SK-N-SH (cell line): ENCODE results near the gene RNF32. TPM values are rescaled to one million over a fixed set of nuclear protein-coding genes. Genes with fewer than 3 reads are reported as not detected.

Experiments used
- CTCF ChIA-PET: fragments of 300-600, 350-600 bp; formaldehyde crosslinking; extraction: SDS; loops from one replicate; lab custom pipeline; 2021; lab: Yijun Ruan, JAX
- POLR2A ChIA-PET: fragments of 350-600 bp; sonication (Branson Sonifier 250); formaldehyde crosslinking; extraction: SDS; loops from one replicate; lab custom pipeline; 2020; ENCODE audit warnings: antibody characterized with exemption, inconsistent platforms; lab: Yijun Ruan, JAX
- DNase-seq: peaks from one replicate; pipeline ENCODE4 v3.0.0; 2012
- H2AFZ ChIP-seq: fragments of 200-600 bp; sonication (generic); 2 replicates; pipeline ENCODE4 v1.8.1; 2016; ENCODE audit warnings: antibody characterized with exemption, mild to moderate bottlenecking, low read depth
- H3F3A ChIP-seq: fragments of 200-600 bp; sonication (generic); replicated peaks from 2 replicates; pipeline ENCODE3; 2016; ENCODE audit warnings: antibody characterized with exemption, mild to moderate bottlenecking; ENCODE audit not compliant: insufficient read depth
- H3K27ac ChIP-seq, 2 experiments: fragments of 200-500 bp in 1 of 2; fragments of 200-600 bp in 1 of 2; sonication (Bioruptor generic) in 1 of 2; sonication (generic), shearing (Covaris generic) in 1 of 2; 2 replicates each; pipeline versions ENCODE4 v1.5.1 to v1.6.1; 2014 to 2016; ENCODE audit warnings: low read depth in 2 of 2, inconsistent platforms in 1 of 2, low read length in 1 of 2, mild to moderate bottlenecking in 1 of 2, mixed read lengths in 1 of 2
- H3K27me3 ChIP-seq: fragments of 200-600 bp; sonication (generic), shearing (Covaris generic); 2 replicates; pipeline ENCODE4 v1.6.1; 2016; ENCODE audit warnings: mixed run types; ENCODE audit not compliant: insufficient read depth
- H3K36me3 ChIP-seq, 2 experiments: fragments of 200-500 bp in 1 of 2; fragments of 200-600 bp in 1 of 2; sonication (Bioruptor generic) in 1 of 2; sonication (generic) in 1 of 2; replicated peaks in 1 of 2; 2 replicates each; pipeline versions ENCODE3 to v1.5.1; 2014 to 2016; ENCODE audit warnings: low read length in 1 of 2, mild to moderate bottlenecking in 1 of 2; ENCODE audit not compliant: insufficient read depth in 2 of 2, control insufficient read depth in 1 of 2
- H3K4me1 ChIP-seq, 2 experiments: fragments of 200-500 bp in 1 of 2; fragments of 200-600 bp in 1 of 2; sonication (Bioruptor generic) in 1 of 2; sonication (generic), shearing (Covaris generic) in 1 of 2; 2 replicates each; pipeline versions ENCODE4 v1.5.1 to v1.6.1; 2014 to 2016; ENCODE audit warnings: low read depth in 1 of 2, low read length in 1 of 2, mixed run types in 1 of 2; ENCODE audit not compliant: insufficient read depth in 2 of 2, control insufficient read depth in 1 of 2
- H3K4me2 ChIP-seq: fragments of 200-600 bp; sonication (generic), shearing (Covaris generic); 2 replicates; pipeline ENCODE4 v1.6.1; 2017; ENCODE audit warnings: mixed run types
- H3K4me3 ChIP-seq, 2 experiments: fragments of 200-500 bp in 1 of 2; fragments of 200-600 bp in 1 of 2; sonication (Bioruptor generic) in 1 of 2; sonication (generic), shearing (Covaris generic) in 1 of 2; 2 replicates each; pipeline versions ENCODE4 v1.5.1 to v1.8.1; 2014 to 2016; ENCODE audit warnings: low read depth in 2 of 2, inconsistent platforms in 1 of 2, low read length in 1 of 2, mild to moderate bottlenecking in 1 of 2, mixed read lengths in 1 of 2, moderate library complexity in 1 of 2
- H3K79me2 ChIP-seq: fragments of 200-600 bp; sonication (generic); 2 replicates; pipeline ENCODE4 v1.8.1; 2017; ENCODE audit warnings: mild to moderate bottlenecking; ENCODE audit not compliant: insufficient read depth
- H3K9ac ChIP-seq: fragments of 200-600 bp; sonication (generic); 2 replicates; pipeline ENCODE4 v1.6.1; 2017; ENCODE audit warnings: mixed run types
- H3K9me2 ChIP-seq: fragments of 200-600 bp; sonication (generic); 2 replicates; pipeline ENCODE4 v1.6.1; 2017; ENCODE audit warnings: mixed run types
- H3K9me3 ChIP-seq: fragments of 200-600 bp; sonication (generic); 2 replicates; pipeline ENCODE4 v1.6.1; 2017; ENCODE audit warnings: mixed run types, mild to moderate bottlenecking, moderate library complexity
- H4K20me1 ChIP-seq: fragments of 200-600 bp; sonication (generic); 2 replicates; pipeline ENCODE4 v1.6.1; 2017; ENCODE audit warnings: mild to moderate bottlenecking, mixed run types; ENCODE audit not compliant: insufficient read depth
- EP300 ChIP-seq, 2 experiments: IDR thresholded peaks; 2 replicates each; pipeline versions ENCODE4 v1.4.0 to v1.6.1; 2012; ENCODE audit warnings: borderline replicate concordance in 1 of 2, low read depth in 1 of 2, low read length in 1 of 2
- EZH2phosphoT487 ChIP-seq: fragments of 200-600 bp; sonication (generic); IDR thresholded peaks from 2 replicates; pipeline ENCODE4 v1.6.1; 2017; ENCODE audit warnings: low read depth, mixed run types, mild to moderate bottlenecking, antibody characterized with exemption, moderate library complexity, borderline replicate concordance
- FOXJ3 ChIP-seq: sonication (generic); formaldehyde crosslinking; IDR thresholded peaks from 2 replicates; pipeline ENCODE4 v1.5.1; 2020; ENCODE audit warnings: mild to moderate bottlenecking, missing genetic modification reagents
- IRF3 ChIP-seq: fragments of 150-350 bp; IDR thresholded peaks from 2 replicates; pipeline ENCODE4 v1.6.1; 2016; ENCODE audit warnings: mild to moderate bottlenecking, low read depth, low read length
- JUND ChIP-seq: IDR thresholded peaks from 2 replicates; pipeline ENCODE4 v1.4.0; 2012
- MEF2A ChIP-seq: IDR thresholded peaks from 2 replicates; pipeline ENCODE4 v1.4.0; 2012; ENCODE audit warnings: low read depth, borderline replicate concordance
- REST ChIP-seq: IDR thresholded peaks from 2 replicates; pipeline ENCODE4 v1.6.1; 2012; ENCODE audit warnings: mild to moderate bottlenecking, low read depth, low read length, moderate library complexity
- RXRA ChIP-seq: IDR thresholded peaks from 2 replicates; pipeline ENCODE4 v1.4.0; 2012; ENCODE audit warnings: low read depth, mild to moderate bottlenecking, borderline replicate concordance
- TAF1 ChIP-seq: IDR thresholded peaks from 2 replicates; pipeline ENCODE4 v1.6.1; 2012; ENCODE audit warnings: low read depth, mild to moderate bottlenecking, low read length, moderate library complexity, borderline replicate concordance
- USF2 ChIP-seq: fragments of 150-350 bp; IDR thresholded peaks from 2 replicates; pipeline ENCODE4 v1.6.1; 2017; ENCODE audit warnings: antibody characterized with exemption, low read length, low read depth, borderline replicate concordance
- WGBS: methylation state at CpG from one replicate; pipeline ENCODE4 v1.1.6; 2017; ENCODE audit warnings: low lambda C conversion rate; 5-methylcytosine and 5-hydroxymethylcytosine counted together
- polyA plus RNA-seq, 3 experiments: library from polyadenylated mRNA; depleted of rRNA; stranded (reverse); fragments of >200 nt; gene quantifications; 2 replicates each; pipeline ENCODE4 v1.2.3, GENCODE V29; 2012

RNF32 gene
- polyA plus RNA-seq, 1 of the 3 experiments (the other 2 are of a cell fraction): 2.3 TPM

GRCh38 chr7:156621652-156622051, 18.9 kb upstream of the RNF32 start:
- Histone ChIP-seq H3K27me3 (peaks cover 11% of the 10 kb centered on the region; the same call in 1 of the 2 replicates), H3K36me3 (no peaks in the 10 kb centered on the region), H4K20me1 (no peaks in the 10 kb centered on the region), H3F3A (no peaks in the 10 kb centered on the region), H3K79me2 (no peaks in the 10 kb centered on the region), H3K27ac (no peak overlapping the region), H3K4me1 (no peaks in the 10 kb centered on the region; a peak in 1 of 4 replicates), H3K9me2 (no peaks in the 10 kb centered on the region), H3K9me3 (no peaks in the 10 kb centered on the region), H3K9ac (no peak overlapping the region), H3K4me2 (no peak overlapping the region), H2AFZ (no peak overlapping the region), H3K4me3 (no peak overlapping the region)
- ChIA-PET CTCF (no interaction called here), POLR2A (no interaction called here)
- DNase-seq: no peak
- TF ChIP-seq RXRA (no peak), USF2 (no peak)

- Histone ChIP-seq H3K4me1 (no peaks in the 10 kb centered on the region), H3K36me3 (no peaks in the 10 kb centered on the region), H4K20me1 (no peaks in the 10 kb centered on the region), H3K9ac (no peak overlapping the region), H3F3A (no peaks in the 10 kb centered on the region), H3K27ac (no peak overlapping the region), H3K27me3 (no peaks in the 10 kb centered on the region), H3K4me2 (no peak overlapping the region), H3K4me3 (no peak overlapping the region), H3K9me3 (no peaks in the 10 kb centered on the region; the same call in 1 of the 2 replicates), H2AFZ (no peak overlapping the region), H3K79me2 (no peaks in the 10 kb centered on the region), H3K9me2 (no peaks in the 10 kb centered on the region)
- TF ChIP-seq EP300 (IDR thresholded peaks at IDR 0.05; ENCODE audit: borderline replicate concordance in 1 of 2, low read depth in 1 of 2, low read length in 1 of 2): no peak
- no peak for TF ChIP-seq FOXJ3 (CRISPR knock-in tag)
- no peak for TF ChIP-seq MEF2A
- TF ChIP-seq EZH2phosphoT487: no peak
- TF ChIP-seq JUND: no peak
- no peak for TF ChIP-seq TAF1
- no peak for TF ChIP-seq REST
- TF ChIP-seq IRF3: no peak
- 71% methylated on average over 2 of the region's 2 CpGs for WGBS
- DNase-seq: no peak
- CTCF ChIA-PET: no interaction called here
- POLR2A ChIA-PET: no interaction called here
Measured at GRCh38 chr7:156625580-156625979, 15.0 kb upstream of the RNF32 start.
